GM21786 (cell line): ENCODE results near the gene NCCRP1.
"Not testable (repeated sequence)": the region's sequence is repeated elsewhere in the genome, so short reads cannot be mapped to it uniquely, and the experiment has no call there.

Experiments
- ATAC-seq: cut with Tn5 transposase; IDR thresholded peaks from one replicate; pipeline ENCODE4 v1.9.1; 2021; ENCODE audit not compliant: unreplicated experiment

The NCCRP1 gene

GRCh38 chr19:39205449-39205764 lies 8.6 kb downstream of the NCCRP1 start:
- no peak for ATAC-seq

DNA sequence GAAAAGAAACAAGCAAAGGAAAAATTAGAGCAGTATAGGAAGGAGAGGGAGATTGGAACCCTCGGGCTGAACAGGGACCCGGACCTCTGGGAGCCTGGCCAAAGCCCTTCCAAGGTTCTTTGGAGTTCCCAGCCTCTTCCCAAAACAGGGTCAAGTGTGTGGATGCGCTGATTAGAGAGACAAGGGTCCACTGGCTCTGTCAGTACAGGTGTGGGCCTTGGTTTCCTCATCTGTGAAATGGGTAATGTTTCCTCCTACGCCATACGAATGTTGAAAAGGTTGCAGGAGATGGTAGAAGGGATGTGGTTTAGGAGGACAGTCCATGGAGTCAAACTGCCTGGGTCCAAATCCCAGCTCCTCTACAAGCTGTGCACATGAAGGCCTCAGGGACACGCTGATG lies 9.4 kb downstream of the NCCRP1 start:
- ATAC-seq: no peak

DNA sequence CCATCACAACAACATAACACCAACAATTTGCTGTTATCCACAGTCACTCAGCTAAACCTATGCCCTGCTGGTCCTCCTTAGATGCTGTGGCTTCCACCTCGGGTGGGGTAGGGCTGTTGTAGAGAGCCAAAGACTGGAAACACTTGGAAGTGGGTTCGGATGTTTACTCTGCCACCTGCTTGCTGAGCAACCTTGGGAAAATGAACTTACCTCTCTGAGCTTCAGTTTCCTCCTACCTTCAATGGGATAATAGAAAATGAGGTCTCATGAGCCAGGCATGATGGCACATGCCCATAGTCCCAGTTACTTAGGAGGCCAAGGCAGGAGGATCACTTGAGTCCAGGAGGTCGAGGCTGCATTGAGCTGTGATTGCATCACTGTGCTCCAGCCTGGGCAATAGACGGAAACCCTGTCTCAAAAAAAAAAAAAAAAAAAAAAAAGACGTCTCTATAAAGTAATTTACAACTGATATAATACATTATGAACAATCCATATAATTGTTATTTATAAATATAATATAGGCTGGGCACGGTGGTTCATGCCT lies 10.6 kb downstream of the NCCRP1 start:
- ATAC-seq: no peak

DNA sequence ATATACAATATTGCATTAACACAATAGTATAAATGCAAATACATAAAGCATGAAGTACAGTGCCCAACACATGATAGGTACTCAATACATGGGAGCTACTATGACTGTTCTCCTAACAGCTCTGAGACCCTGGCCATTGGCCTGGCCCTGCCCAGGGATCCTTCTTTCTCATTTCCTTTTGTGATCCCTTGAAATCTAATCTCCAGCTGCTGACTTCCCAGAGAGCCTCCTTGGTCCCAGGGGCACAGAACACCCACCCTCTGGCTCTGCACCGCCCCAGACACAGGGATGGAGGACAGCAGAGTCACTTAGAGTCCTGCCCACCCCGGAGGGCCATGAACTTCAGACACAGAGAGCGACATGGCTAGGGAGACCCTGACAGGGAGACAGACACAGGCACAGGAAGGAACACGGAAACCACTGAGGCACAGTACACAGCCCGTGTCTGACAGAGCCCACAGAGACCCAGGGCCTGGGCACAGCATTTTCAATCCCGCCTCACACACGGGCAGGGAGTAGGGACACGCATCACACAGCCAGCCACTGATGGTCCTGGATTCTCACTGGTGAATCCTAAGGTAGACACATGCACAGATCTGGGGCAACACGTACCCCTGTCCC lies 11.5 kb downstream of the NCCRP1 start:
- no peak for ATAC-seq

GRCh38 chr19:39209196-39209595 lies 12.4 kb downstream of the NCCRP1 start:
- no peak for ATAC-seq

DNA sequence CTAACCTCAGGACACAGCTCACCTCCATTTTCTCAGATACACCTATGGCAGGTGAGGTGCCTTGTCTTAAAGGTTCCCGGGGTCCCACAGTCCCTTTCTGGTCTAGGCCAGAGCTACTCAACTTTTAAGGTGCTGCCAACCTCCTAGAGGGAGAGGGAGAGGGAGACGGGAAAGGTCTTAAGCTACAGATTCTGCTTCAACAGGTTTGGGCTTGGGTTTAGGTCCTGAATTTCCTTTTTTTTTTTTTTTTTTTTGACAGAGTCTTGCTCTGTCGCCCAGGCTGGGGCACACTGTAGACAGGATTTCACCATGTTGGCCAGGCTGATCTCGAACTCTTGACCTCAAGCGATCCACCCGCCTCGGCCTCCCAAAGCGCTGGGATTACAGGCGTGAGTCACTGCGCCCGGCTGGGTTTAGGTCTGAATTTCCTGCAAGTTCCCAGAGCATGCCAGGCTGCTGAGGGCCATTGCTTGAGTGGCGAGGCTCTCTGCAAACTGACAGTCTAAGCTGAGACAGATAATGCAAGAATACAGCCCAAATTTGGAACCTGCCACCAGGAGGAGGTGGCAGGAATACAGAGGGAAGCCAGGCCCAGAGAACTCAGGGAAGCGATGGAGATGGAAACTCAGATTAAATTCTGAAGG lies 15.1 kb downstream of the NCCRP1 start:
- ATAC-seq: no peak

- ATAC-seq: no peak
Observed at GRCh38 chr19:39212375-39212742, 15.6 kb downstream of the NCCRP1 start.

DNA sequence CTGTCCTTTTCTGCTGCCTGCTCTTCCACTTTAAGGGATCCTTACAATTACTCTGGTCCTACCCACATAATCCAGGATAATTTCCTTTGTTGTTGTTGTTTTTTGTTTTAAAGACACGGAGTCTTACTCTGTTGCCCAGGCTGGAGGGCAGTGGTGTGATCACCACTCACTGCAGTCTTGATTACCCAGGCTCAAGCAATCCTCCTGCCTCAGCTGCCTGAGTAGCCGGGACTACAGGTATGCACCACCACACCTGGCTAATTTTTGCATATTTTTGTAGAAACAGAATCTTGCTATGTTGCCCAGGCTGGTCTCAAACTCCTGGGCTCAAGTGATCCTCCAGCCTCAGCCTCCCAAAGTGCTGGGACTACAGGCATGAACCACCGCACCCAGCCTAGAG lies 18.6 kb downstream of the NCCRP1 start:
- ATAC-seq: not testable (repeated sequence)

DNA sequence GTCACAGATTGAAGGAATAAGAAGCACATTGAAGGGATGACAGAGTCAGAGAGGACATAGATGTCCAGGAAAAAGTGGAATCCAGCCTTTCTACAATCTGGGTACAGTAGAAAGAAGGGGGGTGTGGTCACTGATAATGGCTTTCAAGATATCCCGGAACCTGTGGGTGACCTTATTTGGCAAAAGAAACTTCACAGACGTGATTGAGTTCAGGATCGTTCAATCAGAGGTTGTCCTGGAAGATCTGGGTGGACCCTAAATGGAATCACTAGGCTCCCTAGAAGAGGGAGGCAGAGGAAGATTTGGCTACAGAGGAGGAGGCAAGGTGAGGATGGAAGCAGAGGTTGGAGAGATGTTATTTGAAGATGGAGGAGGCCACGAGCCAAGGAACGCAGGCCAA lies 20.3 kb downstream of the NCCRP1 start:
- no peak for ATAC-seq

DNA sequence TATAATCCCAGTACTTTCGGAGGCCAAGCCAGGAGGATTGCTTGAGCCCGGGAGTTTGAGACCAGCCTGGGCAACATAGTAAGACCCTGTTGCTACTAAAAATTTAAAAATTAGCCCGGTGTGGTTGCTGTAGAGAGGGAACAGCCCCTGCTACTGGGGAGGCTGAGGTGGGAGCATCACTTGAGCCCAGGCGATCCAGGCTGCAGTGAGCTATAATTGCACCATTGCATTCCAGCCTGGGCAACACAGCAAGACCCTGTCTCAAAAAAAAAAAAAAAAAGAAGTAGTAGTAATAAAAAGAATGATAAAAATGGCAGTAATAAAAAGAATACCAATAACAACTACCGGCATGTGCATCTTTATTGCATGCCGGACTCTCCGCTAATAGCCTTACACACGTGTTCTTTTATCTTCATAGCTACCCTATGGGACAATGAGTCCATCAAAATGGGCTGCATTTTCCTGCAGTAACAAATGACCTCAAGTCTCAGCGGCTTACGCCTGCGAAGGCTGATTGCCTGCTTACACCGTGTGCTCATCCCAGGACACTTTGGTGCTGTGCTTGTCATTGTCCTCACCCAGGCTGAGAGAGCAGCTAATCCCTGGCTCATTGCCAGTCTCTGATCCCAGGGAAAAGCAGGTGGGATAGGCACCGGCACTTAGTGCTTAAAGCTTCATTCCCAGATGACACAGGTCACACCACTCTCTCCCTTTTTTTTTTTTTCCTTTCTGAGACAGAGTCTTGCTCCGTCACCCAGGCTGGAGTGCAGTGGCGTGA lies 21.7 kb downstream of the NCCRP1 start:
- ATAC-seq: no peak

DNA sequence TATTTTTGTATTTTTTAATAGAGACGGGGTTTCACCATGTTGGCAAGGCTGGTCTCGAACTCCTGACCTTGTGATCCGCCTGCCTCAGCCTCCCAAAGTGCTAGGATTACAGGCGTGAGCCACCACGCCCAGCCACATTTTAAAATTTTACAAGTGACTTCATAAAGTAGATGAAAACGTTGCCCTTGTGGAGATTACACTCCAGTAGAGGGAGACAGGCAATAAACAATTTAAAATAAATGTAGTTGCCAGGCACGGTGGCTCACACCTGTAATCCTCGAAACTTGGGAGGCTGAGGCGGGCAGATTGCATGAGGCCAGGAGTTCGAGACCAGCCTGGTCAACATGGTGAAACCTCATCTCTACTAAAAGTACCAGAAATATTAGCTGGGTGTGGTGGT lies 22.3 kb downstream of the NCCRP1 start:
- not testable (repeated sequence) for ATAC-seq

- ATAC-seq: no peak
Observed at GRCh38 chr19:39223703-39224279, 27.0 kb downstream of the NCCRP1 start.

GRCh38 chr19:39224910-39225309 lies 28.1 kb downstream of the NCCRP1 start:
- ATAC-seq: no peak

- ATAC-seq: no peak
Observed at GRCh38 chr19:39230096-39230764, 33.5 kb downstream of the NCCRP1 start.

- no peak for ATAC-seq
Observed at GRCh38 chr19:39232708-39233107, 35.9 kb downstream of the NCCRP1 start.

DNA sequence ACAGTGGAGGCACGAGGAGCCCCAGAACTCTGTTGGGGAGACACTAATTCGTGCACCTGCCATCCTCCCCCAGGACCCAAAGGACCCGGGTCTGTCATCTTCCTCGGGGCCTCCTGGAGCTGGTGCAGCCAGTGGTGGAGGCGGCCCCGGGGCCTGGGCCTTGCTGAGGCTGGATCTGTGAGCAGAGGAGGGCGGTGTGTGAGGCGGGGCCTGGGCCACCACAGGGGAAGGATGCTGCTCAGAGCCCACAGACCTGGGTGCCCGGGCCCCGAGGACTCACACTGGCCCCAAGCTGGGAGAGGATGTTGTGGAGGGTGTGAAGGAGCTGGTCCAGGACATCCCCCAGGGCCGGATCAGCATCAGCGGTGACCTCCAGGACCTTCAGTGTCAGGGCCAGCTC lies 39.8 kb downstream of the NCCRP1 start:
- ATAC-seq: no peak

DNA sequence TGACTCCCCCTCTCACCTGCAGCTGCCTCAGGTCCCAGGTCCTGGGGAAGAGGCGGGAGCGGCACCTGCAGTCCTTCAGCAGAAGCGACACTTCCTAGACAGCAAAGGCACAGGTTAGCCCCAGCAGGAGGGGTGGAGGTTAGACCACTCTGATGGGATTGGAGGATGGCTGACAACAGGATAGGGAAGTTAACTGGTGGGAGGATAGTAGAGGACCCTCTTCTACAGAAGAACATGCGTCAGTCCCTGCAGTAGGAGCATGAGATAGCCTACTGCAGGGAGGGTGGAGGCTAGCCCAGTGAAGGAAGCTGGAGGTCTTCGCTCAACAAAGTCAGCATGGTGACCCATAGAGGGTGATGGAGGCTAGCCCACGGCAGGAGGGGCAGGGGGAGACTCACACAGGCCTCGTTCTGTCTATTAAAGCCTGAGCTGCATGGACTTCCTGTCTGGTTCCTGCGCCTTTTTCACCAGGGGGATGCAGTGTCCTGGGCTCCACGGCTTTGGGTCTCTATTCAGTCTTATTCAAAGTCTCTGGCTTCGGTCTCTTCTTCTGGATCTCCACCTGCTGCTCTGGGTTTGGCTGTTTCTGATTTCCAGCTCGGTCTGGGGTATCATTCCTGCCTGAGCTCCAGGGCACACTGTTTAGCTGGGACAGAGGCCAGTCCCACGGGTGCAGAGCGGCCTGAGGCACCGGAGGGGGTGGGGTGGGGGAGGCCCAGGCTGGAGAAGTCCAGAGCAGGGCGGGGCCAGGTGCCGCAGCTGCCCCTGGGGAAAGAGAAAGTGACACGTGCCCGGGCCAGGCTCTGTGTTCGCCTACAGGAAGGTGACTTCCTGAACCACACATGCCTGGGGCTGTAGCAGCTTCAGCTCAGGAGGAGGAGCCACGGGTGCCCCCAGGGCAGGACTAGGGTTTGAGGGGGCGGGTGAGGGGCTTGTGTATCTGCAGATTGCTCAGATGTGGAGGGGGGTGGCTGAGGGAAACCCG lies 40.7 kb downstream of the NCCRP1 start:
- peak; percentile 62 for ATAC-seq

DNA sequence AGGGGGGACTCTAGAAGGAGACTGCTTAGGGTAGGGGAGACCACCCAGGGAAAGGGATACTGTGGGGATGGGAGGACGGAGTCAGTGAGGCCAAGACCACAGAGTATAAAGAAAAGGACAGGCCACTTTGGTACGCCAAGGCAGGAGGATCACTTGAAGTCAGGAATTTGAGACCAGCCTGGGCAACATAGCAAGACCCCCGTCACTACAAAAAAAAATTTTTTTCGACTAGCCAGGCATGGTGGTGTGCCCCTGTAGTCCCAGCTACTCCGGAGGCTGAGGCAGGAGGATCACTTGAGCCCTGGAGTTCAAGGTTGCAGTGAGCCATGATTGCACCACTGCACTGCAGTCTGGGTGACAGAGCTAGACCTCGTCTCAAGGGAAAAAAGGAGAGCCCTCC lies 41.4 kb downstream of the NCCRP1 start:
- no peak for ATAC-seq

GRCh38 chr19:39238944-39239343 lies 42.2 kb downstream of the NCCRP1 start:
- ATAC-seq: no peak

- ATAC-seq: no peak
Observed at GRCh38 chr19:39240421-39240820, 43.7 kb downstream of the NCCRP1 start.
